HepG2 (cell line): ENCODE results near the gene PRKCI. TPM values are rescaled to one million over a fixed set of nuclear protein-coding genes. Genes with fewer than 3 reads are reported as not detected.

Experiments
- ATAC-seq: fragments of 200-7000 bp; cut with Tn5 transposase; 3 replicates; pipeline ENCODE4 v1.9.1; 2020; ENCODE audit warnings: mild to moderate bottlenecking, moderate library complexity
- BruUV-seq: library from RNA; stranded (reverse); fragments of 400-500 nt; replicated peaks from 2 replicates; lab custom pipeline; 2021; lab: Mats Ljungman, UMichigan
- CTCF ChIA-PET: fragments of 300-600 bp; formaldehyde crosslinking; extraction: SDS; loops from one replicate; lab custom pipeline; 2021; ENCODE audit warnings: low total read pairs, inconsistent platforms, low intra/inter-chr PET ratio; lab: Yijun Ruan, JAX
- POLR2A ChIA-PET: fragments of 350-600 bp; sonication (Branson Sonifier 250); formaldehyde crosslinking; loops from one replicate; lab custom pipeline; 2020; ENCODE audit warnings: antibody characterized with exemption, inconsistent platforms; lab: Yijun Ruan, JAX
- DNase-seq: peaks from one replicate; pipeline ENCODE4 v3.0.0-alpha.2; 2015; ENCODE audit warnings: low spot score
- FAIRE-seq: peaks from 3 replicates; lab custom pipeline; 2011; peaks lifted over from hg19 to GRCh38; lab: Jason Lieb, UNC
- H2AFZ ChIP-seq: one replicate; pipeline ENCODE4 v1.6.1; 2011; ENCODE audit warnings: low read length, inconsistent platforms
- H3K27ac ChIP-seq: fragments of 300-600 bp; 3 replicates; pipeline ENCODE4 v1.8.0; 2011; ENCODE audit warnings: mixed run types, mild to moderate bottlenecking, mixed read lengths, low read length, inconsistent platforms; ENCODE audit not compliant: insufficient read depth; ENCODE audit errors: extremely low read length
- H3K27me3 ChIP-seq, 2 experiments: fragments of 200-600 bp in 1 of 2; 2 replicates in 1 of 2; 3 replicates in 1 of 2; pipeline versions ENCODE4 v1.6.0 to v1.8.0; 2011; ENCODE audit warnings: low read length in 2 of 2, mild to moderate bottlenecking in 2 of 2, moderate library complexity in 2 of 2, inconsistent platforms in 1 of 2; ENCODE audit not compliant: insufficient read depth in 2 of 2, control insufficient read depth in 1 of 2
- H3K36me3 ChIP-seq, 2 experiments: fragments of 200-600 bp in 1 of 2; replicated peaks in 1 of 2; 2 replicates in 1 of 2; 3 replicates in 1 of 2; pipeline versions ENCODE4 v1.5.1 to v1.8.0; 2011; ENCODE audit warnings: low read length in 2 of 2, inconsistent platforms in 1 of 2; ENCODE audit not compliant: insufficient read depth in 2 of 2, control insufficient read depth in 1 of 2
- H3K4me1 ChIP-seq: 2 replicates; pipeline ENCODE4 v1.5.1; 2012; ENCODE audit warnings: low read length, inconsistent platforms; ENCODE audit not compliant: insufficient read depth
- H3K4me2 ChIP-seq: 2 replicates; pipeline ENCODE4 v1.6.0; 2011; ENCODE audit warnings: low read depth, low read length, inconsistent platforms
- H3K4me3 ChIP-seq, 3 experiments: fragments of 200-600 bp in 1 of 3; sonication (generic), shearing (Covaris generic) in 1 of 3; replicated peaks in 1 of 3; 2 replicates each; pipeline ENCODE4 v1.5.1; 2011 to 2016; ENCODE audit warnings: low read length in 3 of 3, inconsistent platforms in 2 of 3, low read depth in 2 of 3, mild to moderate bottlenecking in 2 of 3, control low read depth in 1 of 3, mixed read lengths in 1 of 3; ENCODE audit not compliant: insufficient read depth in 1 of 3
- H3K79me2 ChIP-seq: one replicate; pipeline ENCODE4 v1.6.1; 2011; ENCODE audit warnings: low read length, inconsistent platforms; ENCODE audit not compliant: insufficient read depth
- H3K9ac ChIP-seq: 2 replicates; pipeline ENCODE4 v1.6.0; 2011; ENCODE audit warnings: mild to moderate bottlenecking, low read depth, low read length, inconsistent platforms; ENCODE audit not compliant: insufficient read depth
- H3K9me3 ChIP-seq: 2 replicates; pipeline ENCODE4 v1.5.1; 2012; ENCODE audit warnings: mild to moderate bottlenecking, low read length
- H4K20me1 ChIP-seq: 2 replicates; pipeline ENCODE4 v1.6.0; 2011; ENCODE audit warnings: inconsistent platforms, mild to moderate bottlenecking, low read length, moderate library complexity; ENCODE audit not compliant: insufficient read depth
- CEBPB ChIP-seq: IDR thresholded peaks from 2 replicates; pipeline ENCODE4 v1.6.1; 2011; ENCODE audit warnings: low read depth, low read length, improper control_type of control experiment, borderline replicate concordance
- HDAC1 ChIP-seq: sonication (generic); formaldehyde crosslinking; IDR thresholded peaks from 2 replicates; pipeline ENCODE4 v1.5.1; 2020; ENCODE audit warnings: mild to moderate bottlenecking, missing genetic modification reagents
- PRDM10 ChIP-seq: sonication (generic); formaldehyde crosslinking; IDR thresholded peaks from 2 replicates; pipeline ENCODE4 v1.4.0; 2020; ENCODE audit warnings: low read depth, missing genetic modification reagents
- ZBTB7B ChIP-seq: sonication (generic); formaldehyde crosslinking; IDR thresholded peaks from 2 replicates; pipeline ENCODE4 v1.4.0; 2020; ENCODE audit warnings: missing genetic modification reagents
- WGBS: methylation state at CpG from one replicate; pipeline ENCODE4 v1.1.6; 2017; ENCODE audit warnings: low lambda C conversion rate; 5-methylcytosine and 5-hydroxymethylcytosine counted together
- in situ Hi-C: cut with HindIII; loops from 2 replicates; pipeline ENCODE4 v1.10.0; 2017; ENCODE audit warnings: low pct_unique_long_range_greater_than_20kb; ENCODE audit not compliant: extremely low pct_ligation_motif_present
- intact Hi-C: fragments of 100-400 bp; cut with micrococcal nuclease; formaldehyde crosslinking; loops from one replicate; pipeline ENCODE4 v1.10.0; 2022; ENCODE audit not compliant: unreplicated experiment
- polyA plus RNA-seq, 8 experiments: library from polyadenylated mRNA; depleted of rRNA in 3 of 8; stranded (reverse) in 7 of 8; unstranded in 1 of 8; fragments of >200 nt; fragmentation: Illumina TruSeq in 4 of 8; extraction: Trizol in 4 of 8; gene quantifications; 2 replicates each; pipeline versions ENCODE4 v1.2.1 to v1.2.3, GENCODE V29; 2011 to 2016; ENCODE audit warnings: low read depth in 4 of 8, missing spikeins in 1 of 8, mixed read lengths in 1 of 8; ENCODE audit not compliant: insufficient read depth in 1 of 8
- total RNA-seq, 5 experiments: library from RNA; depleted of rRNA; stranded (reverse); fragments of >200 nt; fragmentation: Illumina TruSeq; extraction: Trizol; gene quantifications; 2 replicates each; pipeline ENCODE4 v1.2.3, GENCODE V29; 2016; ENCODE audit warnings: low read depth in 1 of 5

The PRKCI gene
- total and polyA plus RNA-seq, 2 of the 13 experiments (the other 11 are each of a cell fraction or from before 2014, with no cell fraction given), result 17.2 to 30.4 TPM

GRCh38 chr3:170296703-170297102 lies 74.5 kb downstream of the PRKCI start:
- no TSS peak for BruUV-seq
- POLR2A ChIA-PET, result no interaction called here
- Histone ChIP-seq H3K4me3 (no peak overlapping the region), H3K9ac (no peak overlapping the region), H3K79me2 (no peaks in the 10 kb centered on the region), H3K27ac (no peak overlapping the region), H3K36me3 (peaks cover 1 to 25% of the 10 kb centered on the region in 2 experiments; a peak in 4 of 5 replicates), H3K9me3 (no peaks in the 10 kb centered on the region), H4K20me1 (no peaks in the 10 kb centered on the region), H3K4me1 (no peaks in the 10 kb centered on the region), H3K4me2 (no peak overlapping the region), H3K27me3 (no peaks in the 10 kb centered on the region), H2AFZ (no peak overlapping the region)
- CTCF ChIA-PET, result no interaction called here
- FAIRE-seq (no peak), DNase-seq (no peak), ATAC-seq (no peak)
- in situ Hi-C loops (no loop called here), intact Hi-C loops (no loop called here)
- no peak for TF ChIP-seq PRDM10 (CRISPR knock-in tag)
- no peak for TF ChIP-seq ZBTB7B

- FAIRE-seq (no peak), DNase-seq (no peak), ATAC-seq (no peak)
- H3K79me2 ChIP-seq, result no peaks in the 10 kb centered on the region
- H4K20me1 ChIP-seq, result no peaks in the 10 kb centered on the region
- intact Hi-C loops (no loop called here), in situ Hi-C loops (loop anchor here (25.0 kb wide), 1 partner anchor 511 kb away; no protein-coding TSS in a partner anchor)
- CTCF ChIA-PET, result no interaction called here
- no peaks in the 10 kb centered on the region for H3K4me1 ChIP-seq
- 0 out of 2 replicates have a peak, but pooled peaks have one; percentile 8 for TF ChIP-seq CEBPB
- no peak for TF ChIP-seq HDAC1 (CRISPR knock-in tag)
- BruUV-seq, result no TSS peak
- H3K27me3 ChIP-seq, result no peaks in the 10 kb centered on the region
- H3K9me3 ChIP-seq, result no peaks in the 10 kb centered on the region
- H3K9ac ChIP-seq, result no peak overlapping the region
- POLR2A ChIA-PET, result no interaction called here
- H3K36me3 ChIP-seq, result peaks cover 2 to 16% of the 10 kb centered on the region in 2 experiments; a peak in 4 of 5 replicates
- 86% methylated on average over 3 of the region's 3 CpGs for WGBS
- H3K4me3 ChIP-seq, result no peak overlapping the region
- no peak overlapping the region for H2AFZ ChIP-seq
- H3K27ac ChIP-seq, result no peak overlapping the region
- H3K4me2 ChIP-seq, result no peak overlapping the region
Measured at GRCh38 chr3:170301405-170301804, 79.2 kb downstream of the PRKCI start.
